Motor neuron (in vitro differentiated cells): ENCODE measurements around the gene CEACAM3. TPM values are rescaled to one million over a fixed set of nuclear protein-coding genes. Genes with fewer than 3 reads are reported as not detected.

Experiments
- ATAC-seq, 8 experiments: fragments of 200-7000 bp; cut with Tn5 transposase; replicated peaks in 6 of 8; 2 replicates each; pipeline ENCODE4 v1.8.0; 2021; ENCODE audit warnings: mild to moderate bottlenecking in 8 of 8, moderate library complexity in 8 of 8
- H3K27ac ChIP-seq, 2 donors: fragments of 250-450 bp; sonication (Bioruptor Pico); 2 replicates each; pipeline ENCODE4 v1.9.0; 2021; ENCODE audit warnings: antibody characterized with exemption in 2 of 2, mild to moderate bottlenecking in 2 of 2, moderate library complexity in 1 of 2
- H3K4me1 ChIP-seq, 2 donors: fragments of 250-450 bp; sonication (Bioruptor Pico); replicated peaks in 1 of 2; 2 replicates each; pipeline ENCODE4 v1.6.1; 2021; ENCODE audit warnings: antibody characterized with exemption in 2 of 2, mild to moderate bottlenecking in 2 of 2, moderate library complexity in 1 of 2
- H3K4me3 ChIP-seq, 5 donors: fragments of 250-450 bp; sonication (Bioruptor Pico); 2 replicates each; pipeline ENCODE4 v1.9.0; 2021; ENCODE audit warnings: antibody characterized with exemption in 5 of 5, mild to moderate bottlenecking in 5 of 5, moderate library complexity in 4 of 5
- WGBS, 10 experiments: fragments of 450-650 bp; shearing (Covaris generic); methylation state at CpG; one replicate each; pipeline ENCODE4 v1.0.0; 2022; 5-methylcytosine and 5-hydroxymethylcytosine counted together
- in situ Hi-C, 9 experiments: fragments of 400-800 bp; cut with MboI; loops; one replicate each; pipeline ENCODE4 v1.15.0; 2021; ENCODE audit warnings: low sequenced_read_pairs in 9 of 9, low pct_unique_long_range_greater_than_20kb in 2 of 9; ENCODE audit not compliant: unreplicated experiment in 9 of 9
- total RNA-seq, 8 experiments: library from RNA; unstranded; fragments of 300-600 nt; gene quantifications; 2 replicates each; pipeline versions ENCODE4 v1.2.3 to v1.2.4, GENCODE V29; 2022

The CEACAM3 gene
- total RNA-seq, 8 experiments from 2014 or later, result 0.25 to 1.4 (median 1.3) TPM; not detected in 5

DNA sequence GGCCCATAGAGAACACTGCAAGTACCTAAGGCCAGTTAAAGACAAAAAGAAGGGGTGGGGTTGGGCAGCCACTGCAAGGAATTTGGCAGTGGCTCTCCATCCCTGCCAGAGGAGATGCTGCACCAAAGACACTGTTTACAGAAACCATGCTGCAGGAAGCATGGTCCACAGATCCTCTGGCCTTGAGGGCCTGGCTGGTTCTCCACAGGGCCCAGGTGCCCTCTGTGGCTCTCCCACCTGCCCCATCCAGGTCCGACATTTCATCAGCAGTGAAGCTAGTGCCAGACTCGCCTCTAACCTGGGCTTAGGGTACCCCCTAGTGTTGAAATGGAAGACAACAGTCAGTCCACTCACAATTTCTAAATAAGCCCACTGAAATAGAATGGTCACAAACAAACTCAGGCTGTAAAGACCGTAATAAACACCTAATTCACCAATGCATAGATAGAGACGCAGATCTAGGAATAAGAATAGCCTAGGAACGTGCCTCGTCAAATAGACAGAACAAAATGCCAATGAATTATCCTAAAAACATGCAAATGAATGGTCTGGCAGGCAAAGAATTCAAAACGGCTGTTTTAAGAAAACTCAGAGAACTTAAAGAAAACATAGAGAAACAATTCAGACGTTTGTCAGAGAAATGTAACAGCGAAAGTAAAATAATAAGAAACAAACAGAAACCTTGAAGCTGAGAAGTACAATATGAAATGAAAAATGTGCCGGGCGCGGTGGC is 24.8 kb downstream of the CEACAM3 start:
- 6 to 52% (median 35%) methylated on average over 3 to 11 of the region's 12 CpGs for WGBS, 10 experiments
- in situ Hi-C loops, result no loop called here
- Histone ChIP-seq H3K27ac (no peak overlapping the region), H3K4me1 (no peaks in the 10 kb centered on the region), H3K4me3 (no peak overlapping the region)
- peak in 4 of 8 experiments; percentile 52 to 86 (median 76) for ATAC-seq

DNA sequence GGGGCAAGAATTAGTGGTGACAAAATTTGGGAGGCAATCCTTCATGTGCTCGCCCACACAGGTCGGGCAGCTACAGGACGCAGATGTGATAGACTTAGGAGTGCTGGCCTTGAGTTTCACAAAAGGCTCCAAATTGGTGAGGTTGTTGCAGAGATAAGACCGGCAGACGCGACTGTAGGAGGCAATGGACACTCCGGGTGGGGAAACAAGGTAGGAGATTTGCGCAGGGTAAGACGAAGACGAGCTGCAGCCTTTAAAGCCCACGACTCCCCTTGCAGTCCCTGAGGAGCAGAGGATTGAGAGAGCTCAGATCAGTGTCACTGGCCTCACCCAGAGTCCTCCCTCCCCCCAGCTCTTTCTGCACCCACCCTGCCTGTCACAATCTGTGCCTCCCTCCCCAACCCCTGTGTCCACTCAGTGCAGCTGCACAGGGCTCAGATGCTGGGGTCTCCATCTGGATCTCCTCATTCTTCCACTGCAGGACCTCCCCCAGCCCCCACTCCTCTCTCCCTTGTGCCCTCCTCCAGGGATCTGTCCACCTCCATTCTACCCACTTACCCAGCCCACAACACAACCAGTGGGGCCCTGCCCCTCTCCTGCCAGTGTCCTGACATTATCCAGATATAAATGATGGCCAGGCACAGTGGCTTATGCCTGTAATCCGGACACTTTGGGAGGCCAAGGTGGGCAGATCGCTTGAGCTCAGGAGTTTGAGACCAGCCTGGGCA is 41.8 kb downstream of the CEACAM3 start:
- Histone ChIP-seq H3K4me1 (no peaks in the 10 kb centered on the region), H3K27ac (no peak overlapping the region), H3K4me3 (no peak overlapping the region)
- 10 to 66% (median 50%) methylated on average over 2 to 7 of the region's 13 CpGs; no CpG with 5 or more reads in 4 of the 10 experiments for WGBS, 10 experiments
- in situ Hi-C loops, result no loop called here
- ATAC-seq, result no peak

DNA sequence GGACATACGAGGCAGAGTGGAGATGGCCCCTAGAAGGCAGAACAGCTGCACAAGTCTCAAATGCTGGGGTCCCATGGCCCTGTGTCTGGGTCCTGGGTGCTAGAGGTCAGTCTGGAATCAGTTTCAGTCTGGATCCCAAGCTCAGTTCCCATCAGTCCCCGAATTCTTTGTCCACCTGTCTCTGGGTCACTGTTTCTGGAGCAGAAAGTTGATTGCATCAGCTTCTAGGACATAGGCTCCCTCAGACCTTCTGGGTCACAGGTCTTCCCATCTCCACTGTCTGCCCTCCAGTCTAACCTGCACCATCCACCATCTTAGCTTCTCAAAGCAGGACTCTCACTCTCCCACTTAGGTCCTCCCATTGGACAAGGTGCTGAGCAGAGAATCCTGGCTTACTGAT is 42.8 kb downstream of the CEACAM3 start:
- 0 to 100% (median 11%) methylated on average over 1 to 2 of the region's 2 CpGs; no CpG with 5 or more reads in 4 of the 10 experiments for WGBS, 10 experiments
- in situ Hi-C loops, result no loop called here
- no peak for ATAC-seq
- Histone ChIP-seq H3K4me1 (no peaks in the 10 kb centered on the region), H3K27ac (no peak overlapping the region), H3K4me3 (no peak overlapping the region)

DNA sequence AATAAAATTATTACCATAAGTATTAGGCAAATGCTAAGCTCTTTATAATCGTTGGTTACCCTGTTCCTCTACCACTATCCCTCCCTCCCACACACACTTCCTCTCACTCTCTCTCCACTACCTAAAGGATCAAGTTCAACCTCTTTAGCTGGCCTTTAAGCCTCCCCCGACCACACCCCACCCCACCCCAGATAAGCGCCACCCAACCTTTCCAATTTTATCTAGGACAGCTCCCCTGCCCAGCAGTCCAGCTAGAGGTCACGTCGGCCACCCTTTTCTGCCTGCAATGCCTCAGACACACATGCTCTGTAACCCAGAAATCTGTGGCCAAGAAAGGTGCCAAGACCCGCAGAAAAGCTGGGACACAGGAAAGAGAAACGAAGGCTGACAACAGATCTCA is 47.0 kb downstream of the CEACAM3 start:
- H3K4me1 ChIP-seq, result no peaks in the 10 kb centered on the region
- H3K27ac ChIP-seq, result no peak overlapping the region
- WGBS, 10 experiments, result 20 to 83% (median 40%) methylated on average over 1 to 4 of the region's 7 CpGs; no CpG with 5 or more reads in 1 of the 10 experiments
- H3K4me3 ChIP-seq, result no peak overlapping the region
- no peak for ATAC-seq
- in situ Hi-C loops, result no loop called here

DNA sequence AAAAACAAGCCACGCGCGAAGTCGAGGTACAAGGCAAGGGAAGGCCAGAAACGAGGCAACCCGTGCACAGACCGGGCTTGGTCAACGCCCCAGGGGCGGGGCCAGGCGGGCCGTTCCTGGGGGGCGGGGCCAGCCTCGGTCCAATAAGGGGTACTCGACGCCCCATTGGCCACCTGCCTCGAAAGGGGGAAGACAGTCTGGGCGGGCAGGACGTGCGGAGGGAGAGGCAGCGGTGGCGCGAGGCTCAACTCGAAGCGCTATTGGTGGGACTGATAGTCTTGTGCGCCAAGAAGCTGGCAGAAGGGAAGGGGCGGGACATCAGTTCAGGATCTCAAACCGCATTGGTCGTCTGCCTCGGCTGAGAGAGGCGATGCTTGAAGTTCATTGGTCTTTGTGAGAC is 48.2 kb downstream of the CEACAM3 start, which contains the start of gene LYPD4:
Gene LYPD4 (minus strand): TSS at position 83 of the 400 bp plus-strand sequence. CDS start 5,398 bp downstream, outside the sequence.
- H3K4me1 ChIP-seq, result no peaks in the 10 kb centered on the region
- ATAC-seq, result no peak
- WGBS, 10 experiments, result 20 to 100% (median 83%) methylated on average over 1 to 5 of the region's 30 CpGs; no CpG with 5 or more reads in 6 of the 10 experiments
- H3K27ac ChIP-seq, result no peak within 1 kb of the TSS
- H3K4me3 ChIP-seq, result no peak within 1 kb of the TSS
- in situ Hi-C loops, result no loop called here

DNA sequence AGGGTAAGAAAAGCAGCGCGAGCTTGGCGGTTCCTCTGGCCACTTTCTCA is 48.4 kb downstream of the CEACAM3 start, which contains the start of gene DMRTC2:
Gene DMRTC2 (plus strand): TSS at position 42 of the 50 bp plus-strand sequence. CDS start 2,387 bp downstream, outside the sequence.
- in situ Hi-C loops, result no loop called here
- H3K27ac ChIP-seq, result no peak within 1 kb of the TSS
- no peaks in the 10 kb centered on the region for H3K4me1 ChIP-seq
- no peak within 1 kb of the TSS for H3K4me3 ChIP-seq
- 89 to 100% (median 100%) methylated on average over 1 to 3 of the region's 3 CpGs; no CpG with 5 or more reads in 7 of the 10 experiments for WGBS, 10 experiments
- ATAC-seq, result no peak

DNA sequence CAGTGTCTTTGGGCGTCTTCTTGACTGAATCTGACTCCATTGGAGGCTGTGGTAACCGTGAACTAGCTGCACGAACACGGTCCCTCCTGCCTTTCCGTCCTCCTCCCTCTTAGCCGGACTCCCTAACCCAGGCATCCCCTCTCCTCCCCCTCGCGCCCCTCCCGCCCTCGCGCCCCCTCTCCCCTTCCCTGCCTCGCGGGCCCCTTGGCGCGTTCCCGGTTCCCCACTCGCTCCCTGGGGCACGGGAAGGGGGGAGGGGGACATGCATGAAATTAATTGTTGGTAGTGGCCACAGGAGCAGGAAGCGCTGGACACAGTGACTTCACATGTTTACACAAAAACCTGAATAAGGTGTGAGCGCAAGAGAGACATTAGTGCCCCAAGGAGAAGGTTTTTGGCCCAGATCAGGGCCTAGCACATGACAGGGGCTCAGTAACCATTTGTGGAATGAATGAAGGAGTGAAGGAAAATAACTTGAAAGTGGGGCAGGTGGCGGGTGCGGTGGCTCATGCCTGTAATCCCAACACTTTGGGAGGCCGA is 48.7 kb downstream of the CEACAM3 start:
- Histone ChIP-seq H3K4me3 (no peak overlapping the region), H3K27ac (no peak overlapping the region), H3K4me1 (no peaks in the 10 kb centered on the region)
- in situ Hi-C loops, result no loop called here
- ATAC-seq, result no peak
- WGBS, 10 experiments, result 42 to 100% (median 79%) methylated on average over 1 to 7 of the region's 23 CpGs; no CpG with 5 or more reads in 5 of the 10 experiments

DNA sequence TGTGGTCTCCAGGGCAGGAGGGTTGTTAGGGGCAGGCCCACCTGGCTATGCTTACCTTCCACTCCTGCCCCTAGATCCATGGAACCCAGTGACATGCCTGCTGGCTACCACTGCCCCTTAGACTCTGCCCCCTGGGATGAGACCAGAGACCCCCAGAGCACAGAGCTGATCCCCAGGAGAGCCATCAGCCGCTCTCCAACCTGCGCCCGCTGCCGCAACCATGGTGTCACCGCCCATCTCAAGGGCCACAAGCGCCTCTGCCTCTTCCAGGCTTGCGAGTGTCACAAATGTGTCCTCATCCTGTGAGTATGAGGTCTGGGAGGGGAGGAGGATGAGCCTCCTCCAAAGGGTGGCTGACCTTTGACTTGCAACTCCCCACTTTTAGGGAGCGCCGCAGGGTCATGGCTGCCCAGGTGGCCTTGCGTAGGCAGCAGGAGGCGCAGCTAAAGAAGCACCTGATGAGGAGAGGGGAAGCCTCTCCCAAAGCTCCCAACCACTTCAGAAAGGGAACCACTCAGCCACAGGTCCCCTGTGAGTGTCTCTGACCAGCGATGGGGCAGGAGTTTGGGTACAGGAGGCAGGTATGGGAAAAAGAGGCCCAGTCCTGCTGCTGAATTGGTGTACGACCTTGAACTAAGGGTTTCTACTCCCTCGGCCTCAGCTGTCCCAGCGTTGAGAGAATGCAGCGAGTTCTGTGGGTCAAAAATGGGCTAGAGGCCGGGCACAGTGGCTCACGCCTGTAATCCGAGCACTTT is 51.1 kb downstream of the CEACAM3 start:
- Histone ChIP-seq H3K27ac (no peak overlapping the region), H3K4me3 (no peak overlapping the region), H3K4me1 (no peaks in the 10 kb centered on the region)
- no peak for ATAC-seq
- 41 to 72% (median 43%) methylated on average over 6 to 8 of the region's 19 CpGs; no CpG with 5 or more reads in 7 of the 10 experiments for WGBS, 10 experiments
- in situ Hi-C loops, result no loop called here

DNA sequence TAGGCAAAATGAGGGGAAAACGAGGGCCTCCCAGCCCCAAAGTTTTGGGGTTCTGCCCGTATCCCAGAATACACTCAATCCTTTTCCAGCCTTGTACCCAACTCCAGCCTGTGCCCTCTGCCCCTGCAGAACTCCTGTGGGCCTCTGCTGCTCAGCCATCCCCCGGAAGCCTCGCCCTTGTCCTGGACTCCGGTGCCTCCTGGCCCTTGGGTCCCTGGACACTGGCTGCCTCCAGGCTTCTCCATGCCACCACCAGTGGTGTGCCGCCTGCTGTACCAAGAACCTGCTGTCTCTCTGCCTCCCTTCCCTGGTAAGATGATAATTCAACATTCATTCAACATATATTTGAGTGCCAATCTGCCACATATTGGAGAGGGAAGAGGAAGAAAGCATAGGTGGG is 52.3 kb downstream of the CEACAM3 start:
- H3K4me3 ChIP-seq, result no peak overlapping the region
- in situ Hi-C loops, result no loop called here
- H3K27ac ChIP-seq, result no peak overlapping the region
- 0 to 86% (median 40%) methylated on average over 1 to 5 of the region's 6 CpGs; no CpG with 5 or more reads in 3 of the 10 experiments for whole genome bisulfite sequencing, 10 experiments
- no peaks in the 10 kb centered on the region for H3K4me1 ChIP-seq
- no peak for ATAC-seq

DNA sequence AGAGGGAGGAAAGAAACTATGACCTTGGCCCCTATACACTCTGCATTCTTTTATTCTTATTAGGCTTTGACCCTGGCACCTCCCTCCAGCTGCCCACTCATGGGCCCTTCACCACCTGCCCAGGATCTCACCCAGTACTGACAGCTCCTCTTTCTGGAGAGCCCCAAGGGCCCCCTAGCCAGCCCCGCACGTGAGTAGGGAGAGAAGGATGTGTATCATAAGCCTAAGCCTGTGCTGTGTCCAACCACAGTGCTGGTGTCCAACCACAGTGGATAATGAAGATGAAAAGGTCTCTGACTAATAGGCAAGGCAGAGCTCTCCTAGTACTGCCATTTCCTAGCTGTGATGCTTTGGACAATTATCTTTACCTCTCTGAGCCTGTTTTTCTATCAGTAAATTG is 52.7 kb downstream of the CEACAM3 start:
- H3K4me1 ChIP-seq, result no peaks in the 10 kb centered on the region
- H3K4me3 ChIP-seq, result no peak overlapping the region
- 20 to 73% (median 49%) methylated on average over 1 to 2 of the region's 2 CpGs; no CpG with 5 or more reads in 7 of the 10 experiments for WGBS, 10 experiments
- no peak for ATAC-seq
- no peak overlapping the region for H3K27ac ChIP-seq
- in situ Hi-C loops, result no loop called here

DNA sequence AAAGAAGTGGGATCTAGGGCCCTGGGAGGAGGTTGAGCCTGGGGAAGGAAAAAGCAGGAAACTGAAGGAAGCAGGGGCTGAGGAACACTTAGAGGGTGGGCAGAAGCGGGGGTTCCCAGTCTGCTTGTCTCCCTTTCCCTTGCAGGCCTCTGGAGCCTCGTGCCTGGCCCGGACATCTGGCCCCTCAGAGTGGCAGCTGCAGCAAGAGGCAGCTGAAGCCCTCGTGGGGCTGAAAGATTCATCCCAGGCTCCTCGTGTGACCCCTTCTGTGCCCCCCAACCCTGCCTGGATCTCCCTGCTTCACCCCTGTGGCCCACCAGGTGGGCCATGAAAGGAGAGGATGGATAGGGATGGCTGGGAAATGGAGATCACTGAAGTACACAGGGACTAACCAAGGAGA is 54.0 kb downstream of the CEACAM3 start:
- 0 to 40% (median 31%) methylated on average over 1 to 2 of the region's 5 CpGs; no CpG with 5 or more reads in 7 of the 10 experiments for WGBS, 10 experiments
- no peak for ATAC-seq
- in situ Hi-C loops, result no loop called here

DNA sequence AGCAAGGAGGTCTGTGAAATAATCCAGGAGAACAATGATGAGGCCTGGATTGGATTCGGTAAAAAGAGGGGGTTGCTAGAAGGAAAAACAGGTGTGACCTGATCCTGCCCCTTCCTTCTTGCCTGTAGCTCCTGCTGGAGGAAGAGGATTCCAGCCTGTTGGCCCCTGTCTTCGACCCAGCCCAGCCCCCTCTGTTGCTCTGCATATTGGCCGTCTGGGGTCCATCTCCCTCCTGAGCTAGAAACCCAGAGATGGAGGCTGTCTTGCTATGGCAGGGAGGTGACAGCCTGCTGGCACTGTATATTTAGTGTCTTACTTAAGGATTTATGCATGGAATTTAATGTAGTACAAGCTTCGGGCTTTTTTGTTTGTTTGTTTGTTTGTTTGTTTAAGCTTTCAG is 55.1 kb downstream of the CEACAM3 start:
- in situ Hi-C loops, result no loop called here
- no peak overlapping the region for H3K27ac ChIP-seq
- H3K4me3 ChIP-seq, result no peak overlapping the region
- WGBS, 10 experiments, result 11 to 48% (median 27%) methylated on average over 2 to 4 of the region's 4 CpGs; no CpG with 5 or more reads in 4 of the 10 experiments
- no peak for ATAC-seq
- no peaks in the 10 kb centered on the region for H3K4me1 ChIP-seq

More for the DNA sequence above, 54.0 kb downstream of the CEACAM3 start:
- Histone ChIP-seq H3K4me3 (no peak overlapping the region), H3K4me1 (no peaks in the 10 kb centered on the region), H3K27ac (no peak overlapping the region)

DNA sequence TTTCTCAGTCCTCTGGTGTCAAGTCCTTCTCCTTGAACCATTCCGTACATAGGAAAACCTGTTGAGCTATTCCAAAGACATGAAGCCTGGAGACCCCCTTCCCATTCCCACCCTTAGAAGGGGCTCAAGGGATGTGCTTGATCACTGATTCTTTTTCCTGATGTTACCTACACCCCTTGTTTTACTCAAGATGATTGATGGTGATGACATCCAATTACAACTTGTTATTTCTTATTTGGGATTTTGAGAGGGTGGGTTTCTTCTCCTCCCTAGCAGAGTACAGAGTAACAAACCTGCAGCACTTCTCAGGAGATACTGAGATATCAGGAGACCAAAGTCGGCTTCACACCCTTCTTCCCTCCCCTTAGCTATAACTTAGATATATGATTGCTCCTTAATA is 57.0 kb downstream of the CEACAM3 start:
- in situ Hi-C loops, result no loop called here
- Histone ChIP-seq H3K27ac (no peak overlapping the region), H3K4me1 (no peaks in the 10 kb centered on the region), H3K4me3 (no peak overlapping the region)
- WGBS, 10 experiments, result 0 to 100% (median 60%) methylated on average over 1 to 2 of the region's 2 CpGs; no CpG with 5 or more reads in 4 of the 10 experiments
- no peak for ATAC-seq
